GM12873 (cell line): Measurements from ENCODE around the gene TRPM1.

ENCODE experiments used
- TF ChIP-seq, protein P1 (sequence below): IDR thresholded peaks from 2 replicates; pipeline ENCODE4 v1.5.1; 2012; ENCODE audit warnings: low read depth, mild to moderate bottlenecking, moderate library complexity, low read length, control low read depth; ENCODE audit not compliant: insufficient read depth; ENCODE audit errors: missing control alignments

Gene TRPM1

DNA sequence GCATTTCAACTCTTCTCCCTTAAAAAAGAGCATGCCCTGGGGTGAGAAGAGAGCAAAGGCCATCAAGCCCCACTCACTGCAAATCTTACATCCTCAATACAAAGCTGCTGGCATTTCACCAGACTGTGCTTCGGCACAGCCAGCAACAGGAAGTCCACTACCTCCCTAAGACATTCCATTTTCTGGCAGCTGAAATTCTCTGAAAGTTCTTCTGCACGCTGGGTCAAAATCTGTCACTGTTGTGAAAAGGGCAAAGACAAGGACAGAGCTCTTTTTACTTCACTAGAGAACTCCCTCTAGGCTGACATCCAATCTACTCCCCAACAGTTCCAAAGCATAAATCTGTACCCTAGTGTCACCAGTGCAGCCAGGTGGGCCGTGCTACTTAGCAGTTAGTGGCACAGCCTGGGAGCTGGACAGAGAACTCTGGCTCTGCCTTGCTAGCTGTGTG, 116.4 kb downstream of the TRPM1 start:
- TF ChIP-seq, protein P1, sequence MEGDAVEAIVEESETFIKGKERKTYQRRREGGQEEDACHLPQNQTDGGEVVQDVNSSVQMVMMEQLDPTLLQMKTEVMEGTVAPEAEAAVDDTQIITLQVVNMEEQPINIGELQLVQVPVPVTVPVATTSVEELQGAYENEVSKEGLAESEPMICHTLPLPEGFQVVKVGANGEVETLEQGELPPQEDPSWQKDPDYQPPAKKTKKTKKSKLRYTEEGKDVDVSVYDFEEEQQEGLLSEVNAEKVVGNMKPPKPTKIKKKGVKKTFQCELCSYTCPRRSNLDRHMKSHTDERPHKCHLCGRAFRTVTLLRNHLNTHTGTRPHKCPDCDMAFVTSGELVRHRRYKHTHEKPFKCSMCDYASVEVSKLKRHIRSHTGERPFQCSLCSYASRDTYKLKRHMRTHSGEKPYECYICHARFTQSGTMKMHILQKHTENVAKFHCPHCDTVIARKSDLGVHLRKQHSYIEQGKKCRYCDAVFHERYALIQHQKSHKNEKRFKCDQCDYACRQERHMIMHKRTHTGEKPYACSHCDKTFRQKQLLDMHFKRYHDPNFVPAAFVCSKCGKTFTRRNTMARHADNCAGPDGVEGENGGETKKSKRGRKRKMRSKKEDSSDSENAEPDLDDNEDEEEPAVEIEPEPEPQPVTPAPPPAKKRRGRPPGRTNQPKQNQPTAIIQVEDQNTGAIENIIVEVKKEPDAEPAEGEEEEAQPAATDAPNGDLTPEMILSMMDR, result no peak

DNA sequence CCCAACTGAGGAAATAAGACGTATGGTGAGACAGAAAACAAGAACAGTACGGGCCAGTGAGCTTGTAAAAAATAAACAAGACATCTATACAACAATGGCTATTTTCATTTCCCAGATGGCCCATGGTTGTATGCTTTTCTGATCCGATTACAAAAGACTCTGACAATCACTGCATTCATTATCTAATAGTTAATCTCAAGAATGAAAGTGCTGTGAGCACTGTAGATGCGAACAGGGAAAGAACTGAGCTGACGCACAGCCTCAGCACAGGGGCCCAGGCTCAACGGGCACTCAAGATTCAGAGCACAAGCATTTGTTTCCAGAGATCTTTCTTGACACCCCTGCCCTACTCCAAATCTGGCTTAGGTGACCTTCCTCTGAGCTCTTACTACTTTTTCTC, 117.0 kb downstream of the TRPM1 start:
- TF ChIP-seq, protein P1, result no peak

DNA sequence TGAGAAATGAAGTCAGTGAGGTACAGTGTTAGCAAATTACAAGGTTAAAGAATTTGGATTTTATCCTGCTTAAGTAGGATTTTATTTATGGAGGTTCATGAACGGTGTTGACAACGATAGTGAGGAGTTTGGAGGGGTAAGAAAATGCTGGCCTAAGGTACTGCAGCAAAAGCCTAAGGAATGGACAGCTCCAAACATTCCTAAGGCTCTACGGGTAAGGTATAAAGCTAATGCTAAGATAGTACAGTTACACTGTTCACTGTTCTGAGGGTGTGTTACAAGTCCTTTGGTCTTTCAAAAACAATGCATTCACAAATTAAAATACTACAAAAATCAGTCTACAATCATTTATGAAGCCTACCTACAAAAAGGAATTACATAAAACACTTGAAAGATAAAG, 117.4 kb downstream of the TRPM1 start:
- TF ChIP-seq, protein P1, result no peak

DNA sequence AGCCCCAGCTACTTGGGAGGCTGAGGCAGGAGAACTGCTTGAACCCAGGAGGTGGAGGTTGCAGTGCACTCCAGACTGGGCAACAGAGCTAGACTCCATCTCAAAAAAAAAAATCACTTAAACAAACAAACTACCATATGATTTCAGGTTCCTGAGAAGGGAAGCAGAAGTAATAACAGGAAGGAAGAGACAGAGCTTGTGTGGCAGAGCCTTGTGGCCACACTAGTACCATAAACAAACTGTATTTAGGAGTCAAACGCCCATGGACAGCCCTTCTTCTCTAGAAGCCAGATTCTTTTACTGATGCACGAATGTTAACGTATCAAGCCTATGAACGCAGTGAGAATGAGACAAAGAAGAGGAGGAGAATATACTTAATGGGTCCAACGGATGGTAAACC, 122.1 kb downstream of the TRPM1 start:
- TF ChIP-seq, protein P1, result no peak

DNA sequence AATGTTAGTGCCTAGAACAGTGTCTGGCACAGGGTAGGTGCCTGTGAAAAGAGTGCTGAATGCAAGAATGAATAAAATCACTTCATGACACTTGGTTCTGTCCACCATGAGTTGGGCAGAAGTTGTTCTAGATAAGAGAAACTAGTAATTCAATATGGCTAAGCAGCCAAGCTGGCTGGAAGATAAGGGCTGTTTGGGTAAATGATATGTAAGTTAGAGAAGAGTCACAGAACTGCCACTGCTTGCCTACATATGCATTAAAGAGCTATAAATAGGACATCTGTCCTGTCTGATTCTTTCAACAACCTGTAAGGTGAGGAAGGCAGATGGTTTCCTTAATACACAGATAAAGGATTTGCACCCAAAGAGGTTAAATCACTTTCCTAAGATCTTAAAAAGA, 123.2 kb downstream of the TRPM1 start:
- TF ChIP-seq, protein P1, result no peak

DNA sequence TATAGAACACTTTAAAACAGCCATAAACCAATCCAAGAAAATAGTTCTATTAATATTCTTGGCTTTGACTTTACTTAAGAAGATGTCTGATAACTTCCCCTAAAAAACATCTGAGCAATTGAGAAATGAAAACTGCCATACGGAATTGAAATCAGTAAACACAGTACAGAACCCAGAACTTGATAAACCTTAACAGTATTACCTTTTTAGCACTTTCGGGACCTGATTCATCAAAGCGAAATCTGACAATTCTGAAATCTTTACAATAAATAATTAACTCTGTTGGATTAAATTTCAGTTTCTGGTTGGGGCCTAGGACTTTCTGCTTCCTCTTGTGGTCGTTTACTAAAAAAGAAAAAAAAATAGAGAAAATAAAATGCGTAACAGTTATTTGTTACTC, 127.4 kb downstream of the TRPM1 start:
- TF ChIP-seq, protein P1, result no peak

DNA sequence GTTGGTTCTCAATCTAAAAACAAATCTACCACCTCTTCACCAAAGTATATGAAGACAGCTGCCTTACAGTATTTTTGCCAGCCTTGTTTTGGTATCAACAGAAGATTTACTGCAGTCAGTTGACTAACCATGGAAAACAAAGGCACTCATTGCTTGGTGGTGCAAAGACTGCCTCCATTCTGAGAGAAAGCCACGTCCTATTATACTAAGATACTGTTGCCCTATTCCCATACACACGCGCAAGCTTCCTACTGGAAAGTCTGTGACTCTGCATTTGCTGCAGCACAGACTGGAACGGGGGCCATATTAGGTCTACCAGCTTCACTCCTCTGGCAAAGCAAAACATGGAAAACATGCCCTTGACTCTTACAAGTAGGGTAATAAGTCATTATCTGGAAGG, 128.1 kb downstream of the TRPM1 start:
- TF ChIP-seq, protein P1, result no peak

DNA sequence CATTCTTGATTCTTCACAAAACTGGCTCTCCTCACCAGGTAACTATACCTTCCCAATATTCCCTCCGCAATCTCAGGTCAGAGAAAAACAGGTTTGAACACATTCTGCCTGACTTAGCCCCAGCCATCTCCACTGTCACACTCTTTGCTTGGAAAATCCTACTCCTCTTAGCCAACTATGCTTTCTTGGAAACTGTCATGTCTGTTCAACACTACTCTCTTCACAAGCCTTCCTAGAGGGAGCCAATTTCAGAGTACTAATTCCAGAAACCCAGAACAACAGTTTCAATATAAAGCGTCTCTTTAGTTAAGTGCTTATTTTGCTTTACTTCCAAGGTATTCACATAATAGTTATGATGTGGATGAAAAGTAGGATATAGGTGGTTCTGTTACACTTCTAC, 131.8 kb downstream of the TRPM1 start:
- TF ChIP-seq, protein P1, result no peak
